Heart right ventricle (tissue), 16 donors: ENCODE measurements around the gene HSPBAP1. TPM values are rescaled to one million over a fixed set of nuclear protein-coding genes. Genes with fewer than 3 reads are reported as not detected.

Source experiments
- ATAC-seq, 8 donors: fragments of 200-7000 bp; cut with Tn5 transposase; one replicate each; pipeline ENCODE4 v1.9.1; 2020; ENCODE audit warnings: mild to moderate bottlenecking in 8 of 8, moderate library complexity in 8 of 8, moderate number of reproducible peaks in 1 of 8
- DNase-seq, 2 donors: peaks; one replicate each; pipeline ENCODE4 v3.0.0-alpha.2; 2020
- H3K27ac ChIP-seq, 10 donors: fragments of 200-600 bp; sonication (generic) in 2 of 10; one replicate each; pipeline versions ENCODE4 v1.5.0 to v1.8.0; 2020 to 2022; ENCODE audit warnings: mild to moderate bottlenecking in 3 of 10
- H3K27me3 ChIP-seq, 7 donors: fragments of 200-600 bp; one replicate each; pipeline ENCODE4 v1.8.0; 2021 to 2022; ENCODE audit warnings: mild to moderate bottlenecking in 2 of 7
- H3K36me3 ChIP-seq, 9 donors: fragments of 200-600 bp; sonication (generic) in 1 of 9; one replicate each; pipeline versions ENCODE4 v1.5.0 to v1.8.0; 2020 to 2022; ENCODE audit warnings: mild to moderate bottlenecking in 2 of 9
- H3K4me1 ChIP-seq, 9 donors: fragments of 200-600 bp; sonication (generic) in 1 of 9; one replicate each; pipeline versions ENCODE4 v1.5.0 to v1.8.0; 2020 to 2022; ENCODE audit warnings: mild to moderate bottlenecking in 4 of 9
- H3K4me3 ChIP-seq, 10 donors: fragments of 200-600 bp; sonication (generic) in 2 of 10; one replicate each; pipeline versions ENCODE4 v1.5.0 to v1.8.0; 2020 to 2022; ENCODE audit warnings: mild to moderate bottlenecking in 7 of 10, moderate library complexity in 2 of 10
- H3K9me3 ChIP-seq, 11 donors: fragments of 200-600 bp in 10 of 11; sonication (generic) in 2 of 11; one replicate each; pipeline versions ENCODE4 v1.5.0 to v1.8.0; 2013 to 2022; ENCODE audit warnings: mild to moderate bottlenecking in 2 of 11, control low read depth in 1 of 11, moderate library complexity in 1 of 11
- CTCF ChIP-seq, 9 donors: fragments of 200-600 bp; sonication (generic) in 2 of 9; IDR thresholded peaks; one replicate each; pipeline versions ENCODE4 v1.5.0 to v1.8.0; 2021 to 2022; ENCODE audit warnings: antibody characterized with exemption in 9 of 9, mild to moderate bottlenecking in 5 of 9, moderate library complexity in 1 of 9
- WGBS, 2 donors: extraction: QIAGEN DNeasy Blood & Tissue Kit; methylation state at CpG; one replicate each; pipeline ENCODE4 v1.1.7; 2013; ENCODE audit warnings: inconsistent platforms in 1 of 2; 5-methylcytosine and 5-hydroxymethylcytosine counted together
- intact Hi-C, 10 donors: fragments of 100-400 bp; cut with DNase I; formaldehyde crosslinking; loops; one replicate each; pipeline versions ENCODE4 v1.11.1 to v1.14.2; 2022
- polyA plus RNA-seq, 2 donors: library from polyadenylated mRNA; stranded (reverse); fragments of 200-250 nt; gene quantifications; one replicate each; pipeline ENCODE4 v1.2.3, GENCODE V29; 2013
- total RNA-seq, 10 donors: library from RNA; stranded (reverse); fragmentation: NEBNext Ultra II Directional in 3 of 10; extraction: Animal tissue kit (Norgen Biotek cat#: 25700) in 3 of 10; gene quantifications; one replicate each; pipeline versions ENCODE4 v1.2.1 to v1.2.4, GENCODE V29; 2021 to 2023
- donor health status: Arrhythmogenic right ventricular cardiomyopathy.
- donor health status: ischemic (EF 13 %, LVEDD 7.1; RV severe dilation, severe dysfunction).
- donor health status: healthy with polysubstance abuse.
- donor health status: DM: no; HTN: yes; CAD: no.
- donor health status: DM: no; HTN: no; CAD: no.
- donor health status: ischemic (EF 25% LVEDD 6.9; RV normal size, moderate dysfunction).
- donor health status: ischemic (EF 25% LVEDD 5.7; RV mildly dilated, moderate dysfunction).
- donor health status: healthy.
- donor health status: DM: yes; HTN: yes; CAD: no.
- donor health status: Ischemic cardiomyopathy.
- donor health status: ischemic (EF 35%, LVEDD 5.7; RV mildly dilated, moderate dysfunction).
- donor health status: nonischemic (EF 11% LVEDD 7.7; RV severe dilation, severe dysfunction).
- donor health status: DM: yes; HTN: yes; CAD: no.
- donor health status: PGD.
- donor health status: ischemic (EF 29% LVEDD 5.4; RV normal size, mild dysfunction).
- donor health status: nonischemic (EF 23%, LVEDD 6.1; RV moderate dilation, normal function).

The HSPBAP1 gene
- total and polyA plus RNA-seq, 12 donors: 2.7 to 18.5 (median 4.0) TPM

- 92 to 95% methylated on average over 5 of the region's 5 CpGs for WGBS, 2 donors
- Histone ChIP-seq H3K27me3 (no peaks in the 10 kb centered on the region), H3K36me3 (peaks cover 0 to 43% (median 0%) of the 10 kb centered on the region in 9 donors), H3K4me3 (no peak overlapping the region), H3K27ac (peak overlapping the region in 1 of 10 donors; percentile 82), H3K4me1 (peaks cover 0 to 66% (median 0%) of the 10 kb centered on the region in 9 donors), H3K9me3 (no peaks in the 10 kb centered on the region)
- ATAC-seq (no peak), DNase-seq (no peak)
- intact Hi-C loops: no loop called here
- no peak for TF ChIP-seq CTCF (IDR thresholded peaks at IDR 0.05)
Observed at GRCh38 chr3:122770521-122771202, 23.0 kb downstream of the HSPBAP1 start.

- TF ChIP-seq CTCF (IDR thresholded peaks at IDR 0.05): no peak
- 92 to 94% methylated on average over 3 of the region's 3 CpGs for WGBS, 2 donors
- H3K4me1 ChIP-seq: peaks cover 0 to 55% (median 0%) of the 10 kb centered on the region in 9 donors
- H3K9me3 ChIP-seq: no peaks in the 10 kb centered on the region
- peak in 3 of 8 donors; percentile 25 to 71 (median 64) for ATAC-seq
- H3K4me3 ChIP-seq: no peak overlapping the region
- intact Hi-C loops: loop anchor here in 1 of 10 donors (10.0 kb wide), 1 partner anchor 373 kb away; no protein-coding TSS in a partner anchor
- H3K36me3 ChIP-seq: peaks cover 0 to 36% (median 0%) of the 10 kb centered on the region in 9 donors
- DNase-seq: no peak
- no peaks in the 10 kb centered on the region for H3K27me3 ChIP-seq
- peak overlapping the region in 2 of 10 donors; percentile 15 to 82 for H3K27ac ChIP-seq
Observed at GRCh38 chr3:122767540-122768372, 25.9 kb downstream of the HSPBAP1 start.

- Histone ChIP-seq H3K27me3 (no peaks in the 10 kb centered on the region), H3K9me3 (no peaks in the 10 kb centered on the region), H3K4me3 (no peak overlapping the region), H3K4me1 (peaks cover 0 to 62% (median 0%) of the 10 kb centered on the region in 9 donors), H3K27ac (peak overlapping the region in 1 of 10 donors; percentile 82), H3K36me3 (peaks cover 0 to 36% (median 0%) of the 10 kb centered on the region in 9 donors)
- intact Hi-C loops: loop anchor here in 1 of 10 donors (10.0 kb wide), 1 partner anchor 372 kb away; no protein-coding TSS in a partner anchor
- WGBS, 2 donors: 97% methylated on average over 3 of the region's 3 CpGs
- TF ChIP-seq CTCF (IDR thresholded peaks at IDR 0.05): no peak
- no peak for ATAC-seq
- DNase-seq: no peak
Observed at GRCh38 chr3:122766430-122766829, 27.2 kb downstream of the HSPBAP1 start.
